Parathyroid adenoma (tissue), 2 donors: ENCODE results near the gene PGC.

ENCODE experiments used
- H2AFZ ChIP-seq: fragments of 300-600 bp; sonication (generic); one replicate; pipeline ENCODE4 v1.7.0; 2017; ENCODE audit warnings: antibody characterized with exemption, mild to moderate bottlenecking
- H3K27ac ChIP-seq: fragments of 300-600 bp; sonication (generic); one replicate; pipeline ENCODE4 v1.7.0; 2017
- H3K27me3 ChIP-seq: fragments of 300-600 bp; sonication (generic); one replicate; pipeline ENCODE4 v1.7.0; 2017; ENCODE audit warnings: low read length; ENCODE audit not compliant: control insufficient read depth, insufficient read depth
- H3K36me3 ChIP-seq: fragments of 300-600 bp; sonication (generic); one replicate; pipeline ENCODE4 v1.7.0; 2017; ENCODE audit warnings: low read length; ENCODE audit not compliant: control insufficient read depth, insufficient read depth
- H3K4me1 ChIP-seq: fragments of 300-600 bp; sonication (generic); one replicate; pipeline ENCODE4 v1.7.0; 2017; ENCODE audit warnings: control low read depth
- H3K4me2 ChIP-seq: fragments of 300-600 bp; sonication (generic); one replicate; pipeline ENCODE4 v1.7.0; 2017; ENCODE audit warnings: low read length
- H3K4me3 ChIP-seq: fragments of 300-600 bp; sonication (generic); one replicate; pipeline ENCODE4 v1.7.0; 2017; ENCODE audit warnings: low read depth, low read length
- H3K79me2 ChIP-seq: fragments of 300-600 bp; sonication (generic); one replicate; pipeline ENCODE4 v1.7.0; 2017; ENCODE audit warnings: control low read depth
- H3K9ac ChIP-seq: fragments of 300-600 bp; sonication (generic); one replicate; pipeline ENCODE4 v1.7.0; 2017; ENCODE audit warnings: mild to moderate bottlenecking
- H3K9me3 ChIP-seq: fragments of 300-600 bp; sonication (generic); one replicate; pipeline ENCODE4 v1.7.0; 2017; ENCODE audit warnings: low read length; ENCODE audit not compliant: control insufficient read depth
- TF ChIP-seq, protein P1 (sequence below): fragments of 300-600 bp; sonication (generic); IDR thresholded peaks from one replicate; pipeline ENCODE4 v1.7.0; 2017; ENCODE audit warnings: antibody characterized with exemption, mild to moderate bottlenecking
- donor health status: primary hyperparathyroidism.

Gene PGC

GRCh38 chr6:41705996-41706835 is 41.0 kb downstream of the PGC start:
- no peak overlapping the region for H3K9ac ChIP-seq
- peaks cover 57% of the 10 kb centered on the region for H3K79me2 ChIP-seq
- H3K27me3 ChIP-seq, result no peaks in the 10 kb centered on the region
- H3K4me3 ChIP-seq, result no peak overlapping the region
- H2AFZ ChIP-seq, result peak overlapping the region; percentile 34
- TF ChIP-seq, protein P1, sequence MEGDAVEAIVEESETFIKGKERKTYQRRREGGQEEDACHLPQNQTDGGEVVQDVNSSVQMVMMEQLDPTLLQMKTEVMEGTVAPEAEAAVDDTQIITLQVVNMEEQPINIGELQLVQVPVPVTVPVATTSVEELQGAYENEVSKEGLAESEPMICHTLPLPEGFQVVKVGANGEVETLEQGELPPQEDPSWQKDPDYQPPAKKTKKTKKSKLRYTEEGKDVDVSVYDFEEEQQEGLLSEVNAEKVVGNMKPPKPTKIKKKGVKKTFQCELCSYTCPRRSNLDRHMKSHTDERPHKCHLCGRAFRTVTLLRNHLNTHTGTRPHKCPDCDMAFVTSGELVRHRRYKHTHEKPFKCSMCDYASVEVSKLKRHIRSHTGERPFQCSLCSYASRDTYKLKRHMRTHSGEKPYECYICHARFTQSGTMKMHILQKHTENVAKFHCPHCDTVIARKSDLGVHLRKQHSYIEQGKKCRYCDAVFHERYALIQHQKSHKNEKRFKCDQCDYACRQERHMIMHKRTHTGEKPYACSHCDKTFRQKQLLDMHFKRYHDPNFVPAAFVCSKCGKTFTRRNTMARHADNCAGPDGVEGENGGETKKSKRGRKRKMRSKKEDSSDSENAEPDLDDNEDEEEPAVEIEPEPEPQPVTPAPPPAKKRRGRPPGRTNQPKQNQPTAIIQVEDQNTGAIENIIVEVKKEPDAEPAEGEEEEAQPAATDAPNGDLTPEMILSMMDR, result peak; percentile 72
- peak overlapping the region; percentile 21 for H3K27ac ChIP-seq
- H3K9me3 ChIP-seq, result no peaks in the 10 kb centered on the region
- peaks cover 16% of the 10 kb centered on the region for H3K4me1 ChIP-seq
- H3K4me2 ChIP-seq, result no peak overlapping the region
- no peaks in the 10 kb centered on the region for H3K36me3 ChIP-seq

DNA sequence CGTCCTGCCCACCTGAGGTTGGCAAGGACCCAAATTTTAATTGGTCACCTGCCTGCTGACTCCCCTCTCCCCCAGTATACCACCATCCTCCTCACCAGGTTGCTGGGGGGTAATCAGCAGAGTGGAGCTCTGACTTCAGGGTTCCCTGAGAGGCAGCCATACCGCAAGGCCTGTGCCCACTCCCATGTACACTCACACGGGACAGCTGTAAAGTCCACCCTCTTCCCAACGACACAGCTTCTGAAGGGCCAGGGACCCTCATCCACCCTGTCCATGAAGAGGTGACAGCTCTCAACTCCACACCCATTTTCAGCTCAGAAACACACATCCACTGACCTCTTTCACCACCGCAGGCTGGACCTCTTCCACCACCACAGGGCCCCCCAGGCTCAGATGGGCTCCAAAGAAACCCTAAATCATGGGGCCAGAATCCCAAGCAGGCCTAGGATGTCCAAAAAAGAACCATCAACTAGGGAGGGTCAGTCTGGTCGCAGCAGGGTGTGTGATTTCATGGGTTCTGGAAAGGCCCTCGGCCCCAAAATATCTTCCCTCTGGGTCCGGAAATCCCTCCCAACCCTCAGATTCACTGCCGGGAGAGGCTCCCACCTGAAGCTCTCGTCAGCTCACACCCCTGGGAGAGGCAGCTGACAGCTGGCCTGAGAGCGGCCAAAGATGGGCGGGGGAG is 41.7 kb downstream of the PGC start:
- no peaks in the 10 kb centered on the region for H3K9me3 ChIP-seq
- peaks cover 57% of the 10 kb centered on the region for H3K79me2 ChIP-seq
- no peaks in the 10 kb centered on the region for H3K27me3 ChIP-seq
- H3K36me3 ChIP-seq, result no peaks in the 10 kb centered on the region
- TF ChIP-seq, protein P1, result no peak
- H3K4me1 ChIP-seq, result peaks cover 16% of the 10 kb centered on the region
- H2AFZ ChIP-seq, result no peak overlapping the region
- no peak overlapping the region for H3K4me3 ChIP-seq
- H3K4me2 ChIP-seq, result no peak overlapping the region
- H3K9ac ChIP-seq, result no peak overlapping the region
- peak overlapping the region; percentile 21 for H3K27ac ChIP-seq

DNA sequence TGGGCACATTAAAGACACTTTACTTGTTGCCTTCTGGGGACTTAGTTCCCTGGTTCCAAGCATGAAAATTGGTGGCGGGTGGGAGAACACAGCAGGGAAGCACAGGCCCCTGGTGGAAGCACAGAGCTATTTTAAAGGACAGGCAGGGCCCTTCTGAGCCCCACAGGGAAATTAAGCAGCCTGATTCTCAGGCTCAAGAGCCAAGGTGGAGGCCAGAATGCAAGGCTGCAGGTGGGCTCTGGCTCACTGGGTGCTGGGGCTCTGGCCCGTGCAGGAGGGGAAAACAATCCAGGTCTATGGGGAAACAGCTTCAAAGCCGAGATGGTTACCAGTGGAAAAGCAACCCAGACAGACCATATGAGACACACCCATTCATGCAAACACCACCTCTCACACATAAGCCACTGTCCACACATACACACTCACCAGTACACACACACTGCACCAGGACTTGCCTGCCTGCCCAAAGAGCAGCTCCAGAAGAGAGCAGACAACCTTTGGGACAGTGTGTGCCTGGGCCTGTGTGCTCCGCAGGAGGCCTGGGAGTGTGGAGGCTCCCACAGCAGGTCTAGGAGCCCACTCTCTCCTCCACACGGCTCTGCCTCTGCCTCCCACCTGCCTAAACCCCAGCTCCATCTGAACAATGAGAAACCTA is 42.4 kb downstream of the PGC start:
- Histone ChIP-seq H3K4me2 (no peak overlapping the region), H3K9me3 (no peaks in the 10 kb centered on the region), H3K4me1 (peaks cover 16% of the 10 kb centered on the region), H2AFZ (no peak overlapping the region), H3K27ac (no peak overlapping the region), H3K27me3 (no peaks in the 10 kb centered on the region), H3K79me2 (peaks cover 57% of the 10 kb centered on the region), H3K4me3 (no peak overlapping the region), H3K36me3 (no peaks in the 10 kb centered on the region), H3K9ac (no peak overlapping the region)
- TF ChIP-seq, protein P1, result no peak

GRCh38 chr6:41704028-41704427 is 43.2 kb downstream of the PGC start:
- H3K36me3 ChIP-seq, result no peaks in the 10 kb centered on the region
- H3K4me2 ChIP-seq, result no peak overlapping the region
- H3K27me3 ChIP-seq, result no peaks in the 10 kb centered on the region
- TF ChIP-seq, protein P1, result no peak
- no peak overlapping the region for H2AFZ ChIP-seq
- no peak overlapping the region for H3K4me3 ChIP-seq
- H3K9me3 ChIP-seq, result no peaks in the 10 kb centered on the region
- H3K79me2 ChIP-seq, result peaks cover 54% of the 10 kb centered on the region
- H3K27ac ChIP-seq, result no peak overlapping the region
- H3K9ac ChIP-seq, result no peak overlapping the region
- peaks cover 16% of the 10 kb centered on the region for H3K4me1 ChIP-seq
